GM21737 (cell line): ENCODE results near the gene AMPD2.

Source experiments
- ATAC-seq: cut with Tn5 transposase; IDR thresholded peaks from one replicate; pipeline ENCODE4 v1.9.1; 2021; ENCODE audit warnings: mild to moderate bottlenecking, moderate library complexity; ENCODE audit not compliant: unreplicated experiment

The AMPD2 gene

GRCh38 chr1:109630081-109630897 is 10.7 kb downstream of the AMPD2 start:
- no peak for ATAC-seq

DNA sequence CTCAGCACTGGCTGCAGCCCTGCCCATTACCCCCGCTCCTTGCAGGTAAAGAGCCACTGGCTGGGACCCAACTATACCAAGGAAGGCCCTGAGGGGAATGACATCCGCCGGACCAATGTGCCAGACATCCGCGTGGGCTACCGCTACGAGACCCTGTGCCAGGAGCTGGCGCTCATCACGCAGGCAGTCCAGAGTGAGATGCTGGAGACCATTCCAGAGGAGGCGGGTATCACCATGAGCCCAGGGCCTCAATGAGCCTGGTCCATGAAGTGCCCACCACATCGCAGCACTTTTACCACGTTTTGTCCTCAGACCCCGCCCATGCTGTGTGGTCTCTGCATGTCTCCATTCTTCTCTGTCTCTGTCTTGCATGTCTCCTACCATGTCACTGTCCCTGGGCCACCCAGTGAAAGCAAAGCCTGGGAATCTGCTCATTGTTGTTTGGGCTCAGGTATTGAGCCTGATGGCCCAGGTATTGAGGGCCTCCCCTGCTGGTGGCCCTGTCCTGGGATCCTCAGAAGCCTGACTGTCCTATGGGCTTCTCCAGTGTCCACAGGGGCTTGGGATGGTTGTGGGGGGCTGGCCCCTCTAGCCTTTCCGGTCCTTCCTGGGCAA is 11.4 kb downstream of the AMPD2 start:
- no peak for ATAC-seq

- no peak for ATAC-seq
These were observed 12.2 kb downstream of the AMPD2 start for GRCh38 chr1:109631513-109632505.

GRCh38 chr1:109632671-109633346 is 13.2 kb downstream of the AMPD2 start:
- ATAC-seq: no peak

GRCh38 chr1:109634292-109634691 is 14.7 kb downstream of the AMPD2 start:
- ATAC-seq: no peak

- ATAC-seq: no peak
These were observed 15.4 kb downstream of the AMPD2 start for GRCh38 chr1:109634771-109635750.

DNA sequence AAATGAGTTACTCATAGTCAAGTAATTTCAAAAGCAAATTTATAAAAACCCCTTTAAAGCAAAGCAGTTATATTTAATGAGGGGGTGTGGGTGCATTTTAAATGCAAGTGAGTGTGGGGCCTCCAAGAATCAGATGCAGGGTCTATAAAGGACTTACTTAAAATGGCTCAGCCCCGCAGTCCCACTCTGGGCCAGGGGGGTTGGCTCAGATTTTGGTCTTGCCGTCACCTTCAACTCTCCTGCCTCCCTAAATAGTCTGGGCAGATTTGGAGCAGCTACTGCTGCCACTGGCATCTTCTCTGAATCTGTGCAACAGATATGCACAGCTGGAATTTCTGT is 16.2 kb downstream of the AMPD2 start:
- ATAC-seq: no peak

DNA sequence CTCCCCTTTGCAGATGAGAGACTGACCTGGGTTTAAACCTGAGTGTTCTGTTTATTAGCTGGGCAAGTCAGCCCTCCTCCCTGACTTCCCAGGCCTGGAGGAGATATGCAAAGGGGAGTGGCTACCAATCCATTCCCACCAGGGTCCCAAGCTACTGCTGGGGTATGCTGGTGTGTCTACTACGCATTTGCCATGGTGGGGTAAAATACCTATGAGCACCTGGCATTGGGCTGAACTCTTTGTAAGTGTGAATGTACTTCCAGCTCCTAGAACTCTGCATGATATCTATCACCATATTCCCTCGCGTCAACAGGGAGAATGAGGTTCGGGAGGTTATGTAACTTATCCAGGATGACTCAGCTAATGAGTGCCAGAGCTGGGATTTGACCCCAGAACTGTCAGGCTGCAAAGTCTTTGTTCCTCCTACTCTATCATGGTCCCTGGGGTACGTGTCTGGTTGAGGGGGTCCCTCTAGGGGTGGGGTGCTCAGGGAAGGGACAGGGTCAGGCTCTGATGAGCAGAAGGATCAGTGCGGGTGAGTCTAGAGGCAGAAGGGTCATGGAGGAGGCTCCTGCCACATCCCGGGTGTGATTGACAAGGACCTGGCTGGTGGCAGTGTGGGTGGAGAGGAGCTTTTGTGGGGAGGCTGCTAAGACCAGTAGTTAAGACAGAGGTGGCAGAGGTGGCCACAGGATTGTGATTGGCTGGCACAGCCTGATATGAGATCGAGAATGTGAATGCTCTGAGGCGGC is 16.7 kb downstream of the AMPD2 start:
- no peak for ATAC-seq

DNA sequence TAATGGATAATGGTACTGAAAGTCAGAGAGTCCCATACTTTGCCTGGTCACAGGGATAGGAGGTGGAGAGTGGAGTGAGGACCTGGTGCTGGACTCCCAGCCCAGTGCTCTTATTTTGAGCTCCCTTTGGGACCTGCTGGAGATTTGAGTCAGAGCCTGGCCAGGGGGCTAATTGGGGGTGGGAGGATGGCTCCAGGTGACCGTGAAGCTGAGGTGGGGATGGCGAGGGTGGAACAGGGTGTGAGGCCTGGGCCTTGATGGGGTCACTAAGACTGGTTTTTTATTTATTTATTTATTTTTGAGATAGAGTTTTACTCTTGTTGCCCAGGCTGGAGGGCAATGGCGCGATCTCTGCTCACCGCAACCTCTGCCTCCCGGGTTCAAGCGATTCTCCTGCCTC is 17.8 kb downstream of the AMPD2 start:
- ATAC-seq: no peak

- no peak for ATAC-seq
These were observed 19.6 kb downstream of the AMPD2 start for GRCh38 chr1:109639063-109639840.

GRCh38 chr1:109639841-109640184 is 20.2 kb downstream of the AMPD2 start:
- ATAC-seq: no peak

DNA sequence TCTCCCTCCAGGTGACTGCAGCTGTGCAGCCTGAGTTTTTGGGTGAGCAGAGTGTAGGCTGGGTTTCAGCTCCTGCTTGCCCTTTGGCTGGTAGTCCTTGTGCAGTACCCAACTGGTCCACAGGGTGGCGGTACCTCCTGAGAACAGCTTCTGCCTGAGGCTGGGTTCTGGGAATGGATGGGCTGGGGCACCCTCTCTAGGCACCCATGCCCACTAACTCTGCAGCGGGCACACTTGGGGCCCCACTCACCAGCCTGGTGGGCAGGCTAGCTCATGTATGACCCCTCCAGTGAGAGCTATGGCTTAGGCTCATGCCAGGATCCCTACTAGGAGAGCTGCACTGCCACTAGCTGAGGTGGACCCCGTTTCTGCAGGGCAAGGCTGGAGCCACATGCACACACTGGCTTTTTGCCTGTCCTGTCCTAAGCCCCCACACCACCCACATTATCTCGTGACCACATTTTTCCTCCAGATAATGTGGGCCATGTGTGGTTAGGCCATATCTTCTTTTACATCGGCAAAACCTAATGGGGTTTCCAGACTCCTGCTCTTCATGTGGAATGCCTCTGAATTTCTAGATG is 20.7 kb downstream of the AMPD2 start:
- peak; percentile 51 for ATAC-seq

DNA sequence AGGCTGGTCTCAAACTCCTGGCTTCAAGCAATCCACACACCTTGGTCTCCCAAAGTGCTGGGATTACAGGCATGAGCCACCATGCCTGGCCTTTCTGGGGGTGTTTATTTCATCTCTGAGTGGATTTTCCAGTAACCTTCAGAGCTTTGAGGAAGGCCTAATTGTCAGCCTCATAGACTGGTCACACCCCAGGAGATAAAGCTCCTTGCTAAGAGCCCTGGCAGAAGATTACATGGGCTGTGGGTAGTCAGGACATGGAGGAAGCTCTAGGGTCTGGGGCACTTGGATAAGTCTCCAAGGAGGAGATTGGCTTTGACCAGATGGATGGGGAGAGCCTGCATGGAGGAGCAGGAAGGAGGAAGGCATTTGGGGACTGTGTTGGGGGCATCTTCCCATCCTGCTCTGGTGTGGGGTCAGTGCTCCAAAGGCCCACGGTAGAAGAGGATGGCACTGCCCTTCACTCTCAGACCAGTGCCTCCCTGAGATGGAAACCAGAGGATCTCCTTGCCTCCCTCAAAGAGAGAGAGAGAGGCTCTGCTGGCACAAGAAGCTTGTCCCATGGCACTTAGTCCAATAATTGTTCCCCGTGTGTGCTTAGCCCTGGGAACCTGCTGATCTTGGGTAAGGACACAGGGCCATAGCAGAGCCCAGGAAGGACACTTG is 21.6 kb downstream of the AMPD2 start:
- ATAC-seq: no peak

- ATAC-seq: no peak
These were observed 22.2 kb downstream of the AMPD2 start for GRCh38 chr1:109641861-109642260.

DNA sequence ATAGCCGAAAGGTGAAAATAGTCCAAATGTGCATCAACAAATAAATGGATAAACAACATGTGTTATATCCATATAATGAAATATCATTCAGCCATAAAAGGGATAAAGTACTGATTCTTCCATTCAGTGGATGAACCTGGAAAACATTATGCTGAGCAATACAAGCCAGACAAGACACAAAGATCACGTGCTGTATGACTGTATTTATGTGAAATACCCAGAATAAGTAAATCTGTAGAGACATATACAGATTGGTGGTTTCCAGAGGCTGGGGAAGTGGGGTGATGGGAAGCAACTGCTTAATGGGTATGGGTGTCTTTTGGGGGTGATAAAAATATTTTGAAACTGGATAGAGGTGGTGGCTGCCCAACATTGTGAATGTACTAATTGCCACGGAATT is 23.0 kb downstream of the AMPD2 start:
- no peak for ATAC-seq

GRCh38 chr1:109643385-109644230 is 24.0 kb downstream of the AMPD2 start:
- peak; percentile 93 for ATAC-seq

GRCh38 chr1:109644670-109645069 is 25.0 kb downstream of the AMPD2 start:
- ATAC-seq: no peak
